ENCODE measurements around the gene ZNF460. TPM values are rescaled to one million over a fixed set of nuclear protein-coding genes. Genes with fewer than 3 reads are reported as not detected.

Gene ZNF460
- 100 to 1,000 TPM in 1 of 4 donors, 10 to 100 TPM in 3; 88.0 to 139 (median 92.3) TPM for total RNA-seq

GRCh38 chr19:57280165-57280961, at the start of gene ZNF460:
Gene ZNF460 (plus strand): TSS chr19:57280485. CDS start chr19:57280807, 322 bp downstream.
- Histone ChIP-seq H3K36me3 (peaks cover 6 to 13% of the 10 kb centered on the region in 2 donors), H3K27ac (peak within 1 kb of the TSS; percentile 96 to 99 (median 97)), H3K9me3 (no peaks in the 10 kb centered on the region), H3K4me3 (replicated peaks in 1 of 3) (peak within 1 kb of the TSS; percentile 55 to 91 (median 61)), H3K27me3 (no peaks in the 10 kb centered on the region), H3K4me1 (peaks cover 11 to 25% of the 10 kb centered on the region in 2 donors)
- peak; percentile 96 for DNase-seq
- intact Hi-C loops (cut with DNase I), result loop anchor here (10.0 kb wide), 1 partner anchor 84 kb away; the partner anchor contains the start of genes TRAPPC2B and ZNF547
- TF ChIP-seq, protein P1, sequence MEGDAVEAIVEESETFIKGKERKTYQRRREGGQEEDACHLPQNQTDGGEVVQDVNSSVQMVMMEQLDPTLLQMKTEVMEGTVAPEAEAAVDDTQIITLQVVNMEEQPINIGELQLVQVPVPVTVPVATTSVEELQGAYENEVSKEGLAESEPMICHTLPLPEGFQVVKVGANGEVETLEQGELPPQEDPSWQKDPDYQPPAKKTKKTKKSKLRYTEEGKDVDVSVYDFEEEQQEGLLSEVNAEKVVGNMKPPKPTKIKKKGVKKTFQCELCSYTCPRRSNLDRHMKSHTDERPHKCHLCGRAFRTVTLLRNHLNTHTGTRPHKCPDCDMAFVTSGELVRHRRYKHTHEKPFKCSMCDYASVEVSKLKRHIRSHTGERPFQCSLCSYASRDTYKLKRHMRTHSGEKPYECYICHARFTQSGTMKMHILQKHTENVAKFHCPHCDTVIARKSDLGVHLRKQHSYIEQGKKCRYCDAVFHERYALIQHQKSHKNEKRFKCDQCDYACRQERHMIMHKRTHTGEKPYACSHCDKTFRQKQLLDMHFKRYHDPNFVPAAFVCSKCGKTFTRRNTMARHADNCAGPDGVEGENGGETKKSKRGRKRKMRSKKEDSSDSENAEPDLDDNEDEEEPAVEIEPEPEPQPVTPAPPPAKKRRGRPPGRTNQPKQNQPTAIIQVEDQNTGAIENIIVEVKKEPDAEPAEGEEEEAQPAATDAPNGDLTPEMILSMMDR (IDR thresholded peaks at IDR 0.05), result peak in 1 of 6 experiments; percentile 0
- TF ChIP-seq POLR2A (IDR thresholded peaks at IDR 0.05), result peak in 1 of 2 donors; percentile 74
- 0% methylated on average over 10 to 40 of the region's 71 CpGs for WGBS, 2 donors

DNA sequence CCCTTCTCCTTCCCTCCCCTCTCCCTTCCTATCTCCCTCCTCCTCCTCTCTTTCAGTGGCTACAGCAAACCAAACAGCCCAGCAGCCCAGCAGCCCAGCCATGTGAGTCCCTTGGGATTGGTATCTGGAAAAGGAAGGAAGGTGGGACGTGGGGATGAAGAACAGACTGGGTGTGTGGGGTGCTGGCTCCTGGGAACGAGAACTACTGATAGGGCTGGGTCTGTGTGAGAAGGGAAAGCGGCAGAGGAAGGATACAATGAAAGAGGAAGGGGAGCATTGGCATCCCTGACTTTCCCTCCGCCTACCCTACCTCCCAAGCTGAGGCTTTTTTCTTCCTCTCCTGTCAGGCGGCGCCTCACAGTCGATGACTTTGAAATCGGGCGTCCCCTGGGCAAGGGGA, 48.6 kb upstream of the ZNF460 start:
- Histone ChIP-seq H3K4me1 (no peaks in the 10 kb centered on the region), H3K27me3 (no peaks in the 10 kb centered on the region), H3K9me3 (no peaks in the 10 kb centered on the region), H3K27ac (no peak overlapping the region), H3K36me3 (no peaks in the 10 kb centered on the region), H3K4me3 (replicated peaks in 1 of 3) (no peak overlapping the region)
- DNase-seq, result no peak
- WGBS, 2 donors, result 68 to 75% methylated on average over 9 of the region's 9 CpGs
- TF ChIP-seq POLR2A (IDR thresholded peaks at IDR 0.05), result no peak
- TF ChIP-seq, protein P1 (IDR thresholded peaks at IDR 0.05), result no peak
- intact Hi-C loops (cut with DNase I), result no loop called here

GRCh38 chr19:57233207-57233606, 47.1 kb upstream of the ZNF460 start:
- no peak overlapping the region for H3K27ac ChIP-seq
- H3K4me3 ChIP-seq (replicated peaks in 1 of 3), result no peak overlapping the region
- intact Hi-C loops (cut with DNase I), result no loop called here
- TF ChIP-seq, protein P1 (IDR thresholded peaks at IDR 0.05), result no peak
- no peak for TF ChIP-seq POLR2A (IDR thresholded peaks at IDR 0.05)
- WGBS, 2 donors, result 88 to 100% methylated on average over 1 of the region's 1 CpG
- no peaks in the 10 kb centered on the region for H3K4me1 ChIP-seq
- H3K27me3 ChIP-seq, result no peaks in the 10 kb centered on the region
- DNase-seq, result no peak
- no peaks in the 10 kb centered on the region for H3K36me3 ChIP-seq
- H3K9me3 ChIP-seq, result no peaks in the 10 kb centered on the region

DNA sequence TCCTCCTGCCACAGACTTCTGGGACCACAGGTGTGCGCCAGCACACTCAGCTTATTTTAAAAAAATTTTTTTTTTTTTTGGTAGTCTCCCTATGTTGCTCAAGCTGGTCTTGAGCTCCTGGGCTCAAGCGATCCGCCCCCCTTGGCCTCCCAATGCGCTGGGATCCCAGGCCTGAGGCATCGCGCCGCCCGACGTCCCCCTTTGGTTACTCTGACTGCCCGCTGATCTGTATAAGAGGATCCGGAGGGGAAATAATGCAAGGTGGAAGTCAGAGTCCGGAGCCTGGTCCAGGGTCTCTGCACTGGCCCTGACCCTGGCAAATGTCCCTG, 40.3 kb upstream of the ZNF460 start:
- intact Hi-C loops (cut with DNase I), result no loop called here
- Histone ChIP-seq H3K27ac (peak overlapping the region; percentile 84 to 85 (median 84)), H3K36me3 (peaks cover 8% of the 10 kb centered on the region in 2 donors), H3K4me3 (replicated peaks in 1 of 3) (peak overlapping the region; percentile 77 to 98 (median 94)), H3K27me3 (no peaks in the 10 kb centered on the region), H3K4me1 (peaks cover 11 to 14% of the 10 kb centered on the region in 2 donors), H3K9me3 (no peaks in the 10 kb centered on the region)
- TF ChIP-seq POLR2A (IDR thresholded peaks at IDR 0.05), result no peak
- TF ChIP-seq, protein P1 (IDR thresholded peaks at IDR 0.05), result no peak
- WGBS, 2 donors, result 14 to 15% methylated on average over 11 to 12 of the region's 12 CpGs
- DNase-seq, result no peak
